Measurements from ENCODE around the gene ARMC5.
A peak's percentile ranks its signal among the peaks of the same experiment; 100 is the strongest.
"Not testable (repeated sequence)": the region's sequence is repeated elsewhere in the genome, so short reads cannot be mapped to it uniquely, and the experiment has no call there.

Gene ARMC5

DNA sequence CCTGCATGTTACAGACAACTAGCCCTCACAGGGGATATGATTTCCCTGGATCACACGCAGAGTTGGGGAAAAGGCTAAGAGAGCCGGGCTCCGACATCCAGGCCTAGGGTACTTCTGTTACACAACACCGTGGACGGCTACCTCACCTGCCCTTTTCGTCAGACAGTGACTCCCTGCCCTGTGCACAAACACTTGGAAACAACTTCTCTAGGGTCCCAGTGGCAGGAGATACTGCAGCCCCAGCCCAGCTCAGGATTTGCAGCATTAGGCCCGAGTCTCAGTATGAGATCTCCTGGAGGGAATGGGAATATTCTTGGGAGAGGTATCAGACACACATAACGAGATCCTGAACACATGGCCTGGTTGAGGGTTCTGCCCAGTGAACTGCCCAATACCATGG is 40.6 kb downstream of the ARMC5 start:
- DNase-seq (ENCODE audit: low read depth in 2 of 3, low spot score in 2 of 3): no peak

DNA sequence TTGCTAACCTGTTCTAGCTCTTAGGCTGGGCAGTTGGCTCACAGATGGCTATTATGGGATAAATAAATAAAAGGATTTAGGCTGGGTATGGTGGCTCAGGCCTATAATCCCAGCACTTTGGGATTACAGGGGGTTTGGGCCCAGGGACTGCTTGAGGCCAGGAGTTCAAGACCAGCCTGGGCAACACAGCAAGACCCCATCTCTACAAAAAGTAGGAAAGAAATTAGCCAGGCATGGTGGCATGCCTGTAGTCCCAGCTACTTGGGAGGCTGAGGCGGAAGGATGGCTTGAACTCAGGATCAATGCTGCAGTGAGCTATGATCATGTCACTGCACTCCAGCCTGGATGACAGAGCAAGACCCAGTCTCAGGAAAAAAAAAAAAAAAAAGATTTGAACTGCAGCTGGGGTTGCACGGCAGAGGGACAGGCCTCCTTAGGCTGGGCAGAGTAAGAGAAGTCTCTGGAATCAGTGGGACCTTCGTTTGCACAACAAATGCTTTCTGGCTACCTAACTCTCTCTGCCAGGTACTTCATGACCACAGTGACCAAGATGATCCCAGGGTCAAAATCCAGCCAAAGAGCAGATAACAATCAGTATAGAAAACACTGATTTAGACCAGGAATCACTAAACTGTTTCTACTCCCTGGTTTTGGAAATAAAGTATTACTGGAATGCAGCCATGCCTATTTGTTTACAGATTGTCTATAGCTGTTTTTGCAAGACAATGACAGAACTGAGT is 42.1 kb downstream of the ARMC5 start:
- DNase-seq (ENCODE audit: low read depth in 2 of 3, low spot score in 2 of 3): no peak

DNA sequence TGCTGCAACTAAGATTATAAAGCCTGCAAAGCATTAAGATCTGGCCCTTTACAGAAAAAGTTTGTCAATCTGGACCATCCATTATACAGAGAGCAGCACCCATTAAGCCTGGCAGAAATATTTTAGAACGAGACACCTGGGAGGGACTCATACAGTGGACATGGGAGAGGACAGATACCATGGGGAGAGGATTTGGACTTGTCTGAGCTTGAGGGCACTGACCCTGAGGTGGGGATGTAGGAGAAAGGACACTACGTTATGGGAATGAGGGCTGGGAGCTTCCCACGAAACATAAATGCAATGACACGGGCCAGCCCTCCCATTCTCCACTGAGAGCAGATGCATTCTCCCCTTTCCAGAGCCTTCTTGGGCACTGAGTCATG is 42.7 kb downstream of the ARMC5 start:
- DNase-seq (ENCODE audit: low read depth in 2 of 3, low spot score in 2 of 3): no peak

DNA sequence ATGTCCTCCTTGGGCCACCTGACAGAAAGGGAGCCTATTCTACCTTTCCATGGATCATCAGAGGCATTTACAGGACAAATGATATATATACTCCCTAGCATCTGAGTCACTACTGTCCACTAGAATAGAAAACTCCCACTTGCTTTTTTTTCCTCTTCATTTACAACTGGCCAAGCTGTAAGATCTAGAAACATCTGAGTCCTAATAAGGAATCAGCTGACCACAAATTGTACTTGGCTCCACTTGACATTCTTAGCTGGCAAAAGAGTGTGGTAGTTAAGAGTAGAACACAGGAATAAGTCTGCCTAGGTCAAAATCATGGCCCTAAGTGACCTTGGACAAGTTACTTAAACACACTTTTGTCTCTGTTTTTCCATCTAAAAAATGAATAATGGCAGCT is 43.7 kb downstream of the ARMC5 start:
- DNase-seq (ENCODE audit: low read depth in 2 of 3, low spot score in 2 of 3): no peak

DNA sequence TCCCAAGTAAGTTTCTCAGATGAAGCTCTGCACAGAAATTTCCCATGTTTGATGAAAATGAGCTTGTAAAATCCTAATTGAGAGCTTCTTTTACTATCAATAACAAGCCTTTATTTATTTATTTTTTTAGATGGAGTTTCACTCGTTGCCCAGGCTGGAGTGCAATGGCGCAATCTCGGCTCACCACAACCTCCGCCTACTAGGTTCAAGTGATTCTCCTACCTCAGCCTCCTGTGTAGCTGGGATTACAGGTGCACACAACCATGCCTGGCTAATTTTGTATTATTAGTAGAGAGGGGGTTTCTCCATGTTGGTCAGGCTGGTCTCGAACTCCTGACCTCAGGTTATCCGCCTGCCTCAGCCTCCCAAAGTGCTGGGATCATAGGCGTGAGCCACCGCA is 44.3 kb downstream of the ARMC5 start:
- DNase-seq (ENCODE audit: low read depth in 2 of 3, low spot score in 2 of 3): not testable (repeated sequence)

DNA sequence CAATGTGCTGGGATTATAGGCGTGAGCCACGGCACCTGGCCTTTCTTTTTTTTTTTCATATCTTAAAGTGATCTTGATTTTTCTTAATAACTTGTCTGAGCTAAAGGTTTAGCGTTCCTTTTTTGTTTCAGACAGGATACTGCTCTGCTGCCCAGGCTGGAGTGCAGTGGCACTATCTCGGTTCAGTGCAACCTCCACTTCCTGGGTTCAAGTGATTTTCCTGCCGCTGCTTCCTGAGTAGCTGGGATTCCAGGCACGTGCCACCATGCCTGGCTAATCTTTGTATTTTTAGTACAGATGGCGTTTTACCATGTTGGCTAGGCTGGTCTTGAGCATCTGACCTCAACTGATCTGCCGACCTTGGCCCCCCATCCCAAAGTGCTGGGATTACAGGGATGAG is 44.9 kb downstream of the ARMC5 start:
- no peak for DNase-seq (ENCODE audit: low read depth in 2 of 3, low spot score in 2 of 3)

DNA sequence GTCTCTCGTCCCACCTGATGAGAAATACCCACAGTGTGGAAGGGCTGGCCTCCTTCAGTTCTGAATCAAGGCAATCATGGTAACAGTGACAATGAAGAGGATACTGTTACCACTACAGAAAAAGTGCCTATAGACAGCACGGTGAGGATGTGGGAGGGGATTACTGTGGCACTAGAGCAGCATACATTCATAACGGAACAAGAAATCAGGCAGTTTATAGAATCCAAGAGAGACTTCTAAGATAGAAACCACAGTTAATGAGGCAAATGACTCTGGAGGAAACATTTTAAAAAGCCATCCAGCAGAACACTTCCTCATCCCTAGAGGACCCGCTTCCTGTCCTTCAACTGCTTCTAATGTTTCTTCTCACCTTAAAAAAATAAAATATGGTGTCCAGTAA is 46.2 kb downstream of the ARMC5 start:
- no peak for DNase-seq (ENCODE audit: low read depth in 2 of 3, low spot score in 2 of 3)

DNA sequence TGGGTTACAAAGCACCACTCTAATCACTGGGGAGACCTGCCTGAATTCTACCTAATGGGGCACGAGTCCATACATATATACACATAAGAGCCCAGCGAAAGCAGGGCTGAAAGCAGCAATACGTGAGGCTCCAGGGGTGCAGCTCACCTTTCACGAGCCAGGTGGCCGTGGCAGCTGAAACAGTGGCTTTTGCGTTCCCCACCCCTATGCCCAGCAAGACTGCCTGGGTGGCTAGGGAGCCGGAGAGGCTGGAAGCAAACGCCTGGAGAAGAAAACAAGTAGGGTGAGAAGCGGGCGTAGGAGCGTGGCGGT is 48.3 kb downstream of the ARMC5 start:
- peak in 1 of 3 experiments; percentile 15 for DNase-seq (ENCODE audit: low read depth in 2 of 3, low spot score in 2 of 3)

DNA sequence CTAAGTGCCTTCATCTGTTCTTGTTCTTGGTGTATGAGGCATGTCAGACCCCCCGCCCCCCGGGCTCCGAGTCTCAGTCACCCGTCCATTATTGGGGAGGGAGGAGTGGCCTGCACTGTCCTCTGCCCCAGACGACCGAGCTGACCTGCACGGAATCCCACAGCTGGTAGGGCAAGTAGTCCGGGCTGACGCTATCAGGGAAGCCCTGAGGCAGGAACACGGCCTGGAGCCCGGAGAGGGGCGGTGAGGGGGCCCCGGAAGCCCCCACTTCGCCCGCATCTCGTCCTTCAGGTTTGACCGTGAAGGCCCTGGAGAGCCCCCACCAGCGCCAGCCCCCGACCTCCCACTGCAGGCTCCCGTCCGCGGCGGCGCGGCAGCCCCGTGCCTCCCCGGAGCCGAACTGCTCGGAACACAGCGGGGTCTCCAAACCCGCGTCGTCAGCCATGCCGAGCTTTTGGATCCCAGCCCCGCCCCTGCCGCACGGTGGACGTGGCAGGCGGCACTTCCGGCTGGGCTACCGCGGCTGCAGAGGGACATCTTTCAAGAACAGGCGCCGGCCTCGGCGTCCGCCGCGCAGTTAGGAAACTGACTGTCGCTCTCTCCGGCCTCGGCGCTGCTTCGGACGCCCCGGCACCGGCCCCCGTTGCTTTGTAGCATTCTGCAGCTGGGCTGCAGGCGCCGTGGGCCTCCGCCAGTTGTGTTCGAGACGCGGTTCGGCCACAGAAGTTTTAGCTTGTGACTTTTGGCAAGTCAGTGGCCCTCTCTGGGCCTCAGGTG is 48.8 kb downstream of the ARMC5 start, which contains the start of gene RUSF1:
Gene RUSF1 (minus strand): TSS at position 463 of the 777 bp plus-strand sequence. CDS start 18 bp downstream, at position 445.
- DNase-seq (ENCODE audit: low read depth in 2 of 3, low spot score in 2 of 3): peak; percentile 61 to 75 (median 75)

DNA sequence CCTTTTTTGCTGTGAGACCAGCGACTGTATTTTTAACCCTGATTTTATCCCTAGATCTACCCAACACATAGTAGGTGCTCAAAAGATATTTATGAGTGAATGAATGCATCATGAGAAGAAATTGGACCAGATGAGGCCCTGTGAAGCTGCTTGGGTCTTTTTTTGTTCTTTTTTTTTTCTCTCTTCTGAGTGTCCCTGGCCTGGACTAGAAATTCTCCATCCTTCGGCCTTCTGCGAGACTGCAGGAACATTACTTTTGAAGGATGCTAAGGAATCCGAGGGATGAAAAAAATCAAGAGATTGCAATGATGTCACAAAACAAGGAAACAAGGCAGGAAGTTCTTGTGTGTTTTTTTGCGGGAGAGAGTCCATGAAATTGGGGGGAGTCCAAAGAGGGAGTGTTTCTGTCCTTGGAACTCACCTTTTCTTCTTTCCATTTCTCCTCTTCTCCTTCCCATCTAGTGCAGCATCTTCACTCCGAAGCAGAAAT is 49.5 kb downstream of the ARMC5 start:
- no peak for DNase-seq (ENCODE audit: low read depth in 2 of 3, low spot score in 2 of 3)

DNA sequence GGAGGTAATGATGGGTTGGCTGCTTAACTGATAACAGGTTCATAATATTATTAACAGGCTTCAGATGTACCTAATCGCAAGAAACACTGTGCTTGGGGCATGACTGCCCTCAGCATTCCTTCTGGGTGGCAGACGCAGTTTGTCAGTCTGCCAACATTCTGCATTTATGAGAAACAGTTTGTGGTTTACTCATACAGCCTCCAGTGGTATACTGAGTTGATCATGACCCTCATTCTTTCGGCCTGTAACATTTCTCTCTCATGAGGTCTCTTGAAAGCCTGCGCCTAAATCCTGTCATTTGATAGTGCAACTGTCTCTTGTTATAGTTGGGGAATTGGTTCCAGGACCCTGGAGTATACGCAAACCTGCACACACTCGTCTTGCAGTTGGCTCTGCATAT is 53.8 kb downstream of the ARMC5 start:
- DNase-seq (ENCODE audit: low read depth in 2 of 3, low spot score in 2 of 3): no peak

DNA sequence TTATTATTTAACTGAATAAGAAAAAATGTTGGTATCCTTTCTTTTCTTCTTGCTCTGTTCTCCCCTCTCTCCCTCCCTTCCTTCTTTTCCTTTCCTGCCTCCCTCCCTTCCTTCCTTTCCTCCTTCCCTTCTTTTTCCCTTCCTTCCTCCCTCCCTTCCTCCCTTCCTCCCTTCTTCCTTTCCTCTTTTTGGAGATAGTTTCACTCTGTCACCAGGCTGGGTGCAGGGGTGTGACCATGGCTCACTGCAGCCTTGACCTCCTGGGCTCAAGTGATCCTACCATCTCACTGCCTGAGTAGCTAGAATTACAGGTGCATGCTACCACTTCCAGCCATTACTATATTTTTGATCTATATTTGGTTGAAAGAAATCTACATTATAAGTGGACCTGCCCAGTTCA is 54.6 kb downstream of the ARMC5 start:
- DNase-seq (ENCODE audit: low read depth in 2 of 3, low spot score in 2 of 3): no peak

Measured in activated CD8-positive, alpha-beta memory T cell treated with anti-CD3 and anti-CD28 coated beads for 48 hours (primary cell).